PFSK-1 (cell line): ENCODE measurements around the gene ACADS.

Experiments
- FOXP2 ChIP-seq: optimal IDR thresholded peaks from 2 replicates; pipeline ENCODE3; 2011; ENCODE audit warnings: borderline replicate concordance, control low read depth, inconsistent platforms; ENCODE audit not compliant: insufficient read depth; ENCODE audit errors: extremely low read length, extremely low read depth
- POLR2AphosphoS5 ChIP-seq: IDR thresholded peaks from 2 replicates; pipeline ENCODE4 v1.6.1; 2012; ENCODE audit warnings: low read depth, mild to moderate bottlenecking, control low read depth, low read length, moderate library complexity
- REST ChIP-seq, 2 experiments: IDR thresholded peaks; 2 replicates each; pipeline versions ENCODE4 v1.6.1 to v1.8.0; 2011 to 2012; ENCODE audit warnings: low read depth in 2 of 2, low read length in 2 of 2, control low read depth in 1 of 2, inconsistent platforms in 1 of 2, mild to moderate bottlenecking in 1 of 2, moderate library complexity in 1 of 2; ENCODE audit not compliant: insufficient read depth in 1 of 2
- SIN3A ChIP-seq: IDR thresholded peaks from 2 replicates; pipeline ENCODE4 v1.6.1; 2012; ENCODE audit warnings: mild to moderate bottlenecking, low read length, moderate library complexity, borderline replicate concordance; ENCODE audit not compliant: insufficient read depth
- TAF1 ChIP-seq: IDR thresholded peaks from 2 replicates; pipeline ENCODE4 v1.6.1; 2012; ENCODE audit warnings: low read length, control low read depth, borderline replicate concordance; ENCODE audit not compliant: insufficient read depth

Gene ACADS

GRCh38 chr12:120700886-120701285, 24.7 kb upstream of the ACADS start:
- TF ChIP-seq SIN3A = no peak
- TF ChIP-seq REST (IDR thresholded peaks at IDR 0.05; ENCODE audit: insufficient read depth in 1 of 2, low read depth in 2 of 2, low read length in 2 of 2) = no peak
- TF ChIP-seq TAF1 = no peak
- no peak for TF ChIP-seq POLR2AphosphoS5
- TF ChIP-seq FOXP2 = no peak

GRCh38 chr12:120702637-120703036, 23.0 kb upstream of the ACADS start:
- TF ChIP-seq POLR2AphosphoS5 = no peak
- no peak for TF ChIP-seq FOXP2
- no peak for TF ChIP-seq SIN3A
- no peak for TF ChIP-seq TAF1
- no peak for TF ChIP-seq REST (IDR thresholded peaks at IDR 0.05; ENCODE audit: insufficient read depth in 1 of 2, low read depth in 2 of 2, low read length in 2 of 2)

GRCh38 chr12:120703311-120703942, 22.2 kb upstream of the ACADS start:
- TF ChIP-seq TAF1 = no peak
- no peak for TF ChIP-seq FOXP2
- TF ChIP-seq POLR2AphosphoS5 = no peak
- no peak for TF ChIP-seq REST (IDR thresholded peaks at IDR 0.05; ENCODE audit: insufficient read depth in 1 of 2, low read depth in 2 of 2, low read length in 2 of 2)
- no peak for TF ChIP-seq SIN3A

- TF ChIP-seq SIN3A (no peak), FOXP2 (no peak), TAF1 (no peak), POLR2AphosphoS5 (no peak), REST (IDR thresholded peaks at IDR 0.05; ENCODE audit: insufficient read depth in 1 of 2, low read depth in 2 of 2, low read length in 2 of 2) (no peak)
Observed at GRCh38 chr12:120705618-120706017, 20.0 kb upstream of the ACADS start.
